ENCODE data around the gene PKDCC.

The PKDCC gene

DNA sequence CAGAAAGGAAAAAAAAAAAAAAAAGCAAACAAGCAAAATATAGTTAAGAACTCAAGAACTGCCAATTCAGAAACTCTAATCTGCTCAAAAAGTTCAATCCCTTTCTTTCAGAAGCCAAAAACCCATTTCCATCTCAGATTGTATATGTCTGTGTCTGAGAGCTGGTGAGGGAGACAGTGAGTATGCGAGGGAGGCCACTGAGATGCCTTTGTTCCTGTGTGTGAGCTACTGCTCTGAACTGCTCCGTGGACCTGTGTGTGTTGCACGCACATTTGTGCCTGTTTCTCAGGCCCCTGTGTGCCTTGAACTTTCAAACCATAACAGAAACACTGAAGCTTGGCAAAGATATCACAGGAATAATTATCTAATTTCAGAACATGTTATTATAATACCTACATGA is 2.5 kb upstream of the PKDCC start:
- DNase-seq (ENCODE audit: low read depth, low spot score): no peak
- Histone ChIP-seq H3K27ac (no peak overlapping the region), H3K9ac (ENCODE audit: insufficient read length) (no peak overlapping the region), H3K36me3 (ENCODE audit: insufficient read depth, low read length) (no peaks in the 10 kb centered on the region), H3K9me3 (ENCODE audit: low read depth, low read length) (no peaks in the 10 kb centered on the region), H3K4me3 (no peak overlapping the region)
- TF ChIP-seq FOXP2 (optimal IDR thresholded peaks at IDR 0.05; ENCODE audit: control extremely low read depth, extremely low read length, insufficient read depth) (no peak), EZH2 (IDR thresholded peaks at IDR 0.05) (no peak), POLR2AphosphoS5 (IDR thresholded peaks at IDR 0.05; ENCODE audit: borderline replicate concordance, low read depth, low read length) (no peak)

DNA sequence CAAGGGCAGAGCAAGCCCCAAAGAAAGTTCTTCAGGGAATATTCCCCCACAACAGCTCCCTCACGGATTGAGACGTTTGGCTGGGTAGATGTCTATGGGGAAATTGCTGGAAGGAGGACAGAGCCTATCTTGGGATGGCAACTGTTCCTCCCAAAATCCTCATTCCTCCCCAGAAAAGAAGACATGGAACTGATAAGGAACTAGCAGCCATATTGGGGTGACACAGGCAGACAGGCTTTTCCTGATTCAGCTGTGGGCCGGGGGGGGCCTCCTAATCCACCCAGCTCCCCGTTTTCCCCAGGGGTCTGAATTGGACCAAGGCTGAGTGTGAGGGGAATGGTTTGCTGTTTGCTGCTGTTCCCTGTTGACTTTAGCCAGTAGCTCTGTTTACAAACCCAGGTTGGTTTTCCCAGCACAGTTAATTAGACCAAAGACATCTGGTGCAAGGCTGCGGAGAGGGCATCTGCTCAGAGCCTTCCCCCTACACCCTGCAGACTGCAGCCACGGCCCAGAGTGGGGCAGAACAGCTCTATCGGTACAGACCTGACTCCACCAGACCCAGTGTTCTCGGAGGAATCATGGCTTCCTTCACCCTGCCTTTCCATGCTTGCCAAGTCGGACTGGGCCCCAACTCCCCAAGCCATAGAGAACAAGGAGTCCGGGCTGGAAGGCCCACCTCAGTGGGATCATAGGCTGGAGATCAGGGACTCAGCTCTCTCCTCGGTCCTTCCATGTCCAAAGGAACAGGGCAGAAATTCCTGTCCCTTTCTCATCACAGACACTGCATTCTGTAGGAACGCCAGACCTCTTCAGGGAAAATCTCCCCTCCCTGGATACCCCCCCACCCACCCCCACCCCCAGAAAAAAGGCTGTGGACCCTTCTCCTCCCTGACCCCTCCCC is 1.7 kb upstream of the PKDCC start:
- H3K36me3 ChIP-seq (ENCODE audit: insufficient read depth, low read length): no peaks in the 10 kb centered on the region
- no peaks in the 10 kb centered on the region for H3K9me3 ChIP-seq (ENCODE audit: low read depth, low read length)
- no peak overlapping the region for H3K4me3 ChIP-seq
- H3K27ac ChIP-seq: no peak overlapping the region
- DNase-seq (ENCODE audit: low read depth, low spot score): no peak
- no peak overlapping the region for H3K9ac ChIP-seq (ENCODE audit: insufficient read length)
- no peak for TF ChIP-seq EZH2 (IDR thresholded peaks at IDR 0.05)
- no peak for TF ChIP-seq FOXP2 (optimal IDR thresholded peaks at IDR 0.05; ENCODE audit: control extremely low read depth, extremely low read length, insufficient read depth)
- TF ChIP-seq POLR2AphosphoS5 (IDR thresholded peaks at IDR 0.05; ENCODE audit: borderline replicate concordance, low read depth, low read length): no peak

DNA sequence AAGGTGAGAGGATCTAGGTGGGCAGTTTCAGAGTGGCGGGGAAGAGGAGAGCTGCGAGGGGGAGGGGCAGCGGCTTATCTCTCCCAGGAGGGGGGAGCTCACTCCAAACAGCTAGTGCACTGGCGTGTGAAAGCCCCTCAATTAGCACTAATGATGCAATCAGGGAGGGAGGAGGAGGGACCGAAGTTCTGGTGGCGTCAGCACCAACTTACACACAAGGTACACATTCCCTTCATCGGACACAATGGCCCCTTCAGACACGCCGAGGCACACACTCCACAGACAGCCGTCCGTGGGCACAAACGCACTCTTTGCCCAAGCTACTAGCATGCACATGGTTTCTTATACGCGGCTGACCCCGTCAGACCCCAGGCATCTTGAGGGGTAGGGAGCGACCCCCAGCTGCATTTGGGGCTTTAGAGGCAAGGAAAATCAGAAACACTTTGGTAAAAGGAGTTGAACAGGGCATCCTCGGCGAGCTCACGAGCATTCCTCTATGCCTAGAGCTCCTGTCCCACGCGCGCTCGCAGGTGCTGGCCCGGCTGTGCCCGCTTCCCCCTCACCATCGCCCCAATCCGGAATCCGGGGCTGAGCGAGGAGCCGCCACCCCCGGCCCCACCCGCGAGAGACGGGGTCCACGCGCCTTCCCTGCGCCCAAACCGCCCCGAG is 868 bp upstream of the PKDCC start:
- Histone ChIP-seq H3K9me3 (ENCODE audit: low read depth, low read length) (no peaks in the 10 kb centered on the region), H3K9ac (ENCODE audit: insufficient read length) (peak overlapping the region; percentile 70)
- TF ChIP-seq EZH2 (IDR thresholded peaks at IDR 0.05): no peak
- TF ChIP-seq FOXP2 (optimal IDR thresholded peaks at IDR 0.05; ENCODE audit: control extremely low read depth, extremely low read length, insufficient read depth): no peak
- no peak for TF ChIP-seq POLR2AphosphoS5 (IDR thresholded peaks at IDR 0.05; ENCODE audit: borderline replicate concordance, low read depth, low read length)

DNA sequence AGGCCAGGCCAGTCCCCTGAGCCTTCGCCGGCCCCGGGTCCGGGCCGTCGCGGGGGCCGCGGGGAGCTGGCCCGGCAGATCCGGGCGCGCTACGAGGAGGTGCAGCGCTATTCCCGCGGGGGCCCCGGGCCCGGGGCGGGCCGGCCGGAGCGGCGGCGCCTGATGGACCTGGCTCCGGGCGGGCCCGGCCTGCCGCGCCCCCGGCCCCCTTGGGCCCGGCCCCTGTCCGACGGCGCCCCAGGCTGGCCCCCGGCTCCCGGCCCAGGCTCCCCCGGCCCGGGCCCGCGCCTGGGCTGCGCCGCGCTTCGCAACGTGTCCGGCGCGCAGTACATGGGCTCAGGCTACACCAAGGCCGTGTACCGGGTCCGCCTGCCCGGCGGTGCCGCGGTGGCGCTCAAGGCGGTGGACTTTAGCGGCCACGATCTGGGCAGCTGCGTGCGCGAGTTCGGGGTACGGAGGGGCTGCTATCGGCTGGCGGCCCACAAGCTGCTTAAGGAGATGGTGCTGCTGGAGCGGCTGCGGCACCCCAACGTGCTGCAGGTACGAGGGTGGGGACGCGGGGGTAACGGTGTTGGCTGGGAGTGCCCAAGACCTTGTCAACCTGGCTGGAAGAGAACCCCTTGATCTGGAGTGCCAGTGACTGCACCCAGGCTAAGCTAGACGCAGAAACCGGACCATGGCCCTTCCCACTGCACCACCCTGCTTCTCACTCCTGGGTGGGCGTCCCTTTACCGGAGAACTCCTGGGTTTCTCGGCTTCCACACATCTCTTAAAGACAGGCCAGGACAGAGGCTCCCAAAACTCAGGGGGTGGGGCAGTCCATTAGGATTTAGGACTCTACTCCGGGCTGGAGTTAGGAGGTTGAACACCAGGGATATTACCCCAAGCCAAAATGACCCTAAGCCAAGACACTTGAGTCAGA is 739 bp downstream of the PKDCC start:
- no peak for DNase-seq (ENCODE audit: low read depth, low spot score)
- H3K36me3 ChIP-seq (ENCODE audit: insufficient read depth, low read length): no peaks in the 10 kb centered on the region
- no peak overlapping the region for H3K27ac ChIP-seq
- no peak for TF ChIP-seq FOXP2 (optimal IDR thresholded peaks at IDR 0.05; ENCODE audit: control extremely low read depth, extremely low read length, insufficient read depth)
- no peak for TF ChIP-seq EZH2 (IDR thresholded peaks at IDR 0.05)
- TF ChIP-seq POLR2AphosphoS5 (IDR thresholded peaks at IDR 0.05; ENCODE audit: borderline replicate concordance, low read depth, low read length): no peak
- H3K4me3 ChIP-seq: peak overlapping the region; percentile 75
- H3K9ac ChIP-seq (ENCODE audit: insufficient read length): peak overlapping the region; percentile 65
- no peaks in the 10 kb centered on the region for H3K9me3 ChIP-seq (ENCODE audit: low read depth, low read length)

More for the DNA sequence above, 868 bp upstream of the PKDCC start:
- Histone ChIP-seq H3K36me3 (ENCODE audit: insufficient read depth, low read length) (no peaks in the 10 kb centered on the region), H3K27ac (no peak overlapping the region), H3K4me3 (peak overlapping the region; percentile 79)
- no peak for DNase-seq (ENCODE audit: low read depth, low spot score)

DNA sequence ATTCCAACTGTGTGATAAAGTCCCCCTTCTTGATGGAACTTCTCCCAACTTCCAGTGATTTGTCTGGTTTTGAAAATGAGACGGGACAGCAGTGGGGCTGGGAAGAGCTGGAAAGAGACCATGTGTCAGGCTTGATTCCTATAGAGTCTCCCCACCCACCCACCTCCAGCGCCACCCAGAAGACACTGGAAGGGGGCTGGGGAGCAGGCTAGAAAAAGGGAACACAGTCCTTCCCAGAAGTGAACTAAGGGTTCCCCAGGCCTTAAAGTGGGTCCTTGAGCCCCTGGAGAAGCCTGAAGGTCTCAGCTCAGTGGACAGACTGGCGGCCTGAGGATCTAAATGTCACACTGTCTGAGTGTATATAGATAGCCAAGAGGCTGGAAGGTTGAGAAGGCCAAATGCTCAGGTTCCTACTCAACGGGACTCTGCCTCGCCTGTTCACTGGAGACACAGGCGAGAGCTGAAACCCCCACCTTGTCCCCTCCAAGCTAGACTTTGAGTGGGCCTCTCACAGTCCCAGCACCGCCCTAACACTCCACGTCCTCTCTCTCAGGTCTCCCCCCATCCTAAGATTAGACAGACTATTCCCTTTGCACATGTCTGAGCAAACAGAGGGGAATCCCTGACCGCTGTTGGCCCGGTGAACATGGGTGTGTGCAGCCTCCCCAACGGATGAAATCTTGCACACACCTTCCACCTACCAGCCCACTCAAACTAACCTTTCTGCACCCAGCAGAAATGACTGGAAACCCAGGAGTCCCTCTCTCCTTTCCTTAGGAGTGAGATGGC is 1.6 kb downstream of the PKDCC start:
- Histone ChIP-seq H3K9ac (ENCODE audit: insufficient read length) (no peak overlapping the region), H3K4me3 (peak overlapping the region; percentile 75), H3K36me3 (ENCODE audit: insufficient read depth, low read length) (no peaks in the 10 kb centered on the region), H3K9me3 (ENCODE audit: low read depth, low read length) (no peaks in the 10 kb centered on the region), H3K27ac (no peak overlapping the region)
- DNase-seq (ENCODE audit: low read depth, low spot score): no peak
- TF ChIP-seq EZH2 (IDR thresholded peaks at IDR 0.05) (no peak), POLR2AphosphoS5 (IDR thresholded peaks at IDR 0.05; ENCODE audit: borderline replicate concordance, low read depth, low read length) (no peak), FOXP2 (optimal IDR thresholded peaks at IDR 0.05; ENCODE audit: control extremely low read depth, extremely low read length, insufficient read depth) (no peak)

DNA sequence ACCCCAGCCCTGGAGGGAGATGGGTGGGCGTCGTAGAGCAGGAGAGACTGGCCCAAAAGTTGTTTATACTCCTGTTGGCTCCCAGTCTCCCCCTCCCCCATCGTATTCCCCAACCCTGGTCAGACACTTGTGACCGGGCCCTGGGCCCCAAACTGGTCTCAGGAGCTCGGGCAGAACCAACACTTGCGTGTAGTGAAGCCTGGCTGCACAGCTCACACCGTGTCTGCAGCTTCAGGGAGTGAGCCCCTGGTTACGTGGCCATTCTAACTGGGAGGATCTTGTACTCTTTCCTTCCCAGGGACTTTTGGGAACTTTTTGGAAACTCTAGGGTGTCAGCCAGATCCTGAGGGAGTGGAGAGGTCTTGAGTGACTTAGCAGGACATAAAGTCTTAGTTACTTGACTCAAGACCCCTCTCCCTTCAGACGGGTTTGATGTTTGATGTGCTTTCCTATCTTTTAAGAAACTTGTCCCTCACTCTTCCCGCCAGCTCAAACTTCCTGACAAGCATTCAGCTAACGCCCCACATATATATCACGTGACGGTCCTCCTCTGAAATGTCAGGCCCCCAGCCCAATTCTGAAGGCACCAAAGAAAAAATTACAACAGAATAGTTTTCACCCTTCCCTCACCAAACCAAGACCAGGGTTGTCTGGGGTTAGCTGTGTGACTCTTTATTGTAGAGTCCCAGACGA is 2.3 kb downstream of the PKDCC start:
- TF ChIP-seq POLR2AphosphoS5 (IDR thresholded peaks at IDR 0.05; ENCODE audit: borderline replicate concordance, low read depth, low read length) (no peak), EZH2 (IDR thresholded peaks at IDR 0.05) (no peak)
- no peak for DNase-seq (ENCODE audit: low read depth, low spot score)
- no peak overlapping the region for H3K27ac ChIP-seq
- H3K9ac ChIP-seq (ENCODE audit: insufficient read length): no peak overlapping the region
- no peaks in the 10 kb centered on the region for H3K9me3 ChIP-seq (ENCODE audit: low read depth, low read length)
- no peaks in the 10 kb centered on the region; the same call in 1 of the 2 replicates for H3K36me3 ChIP-seq (ENCODE audit: insufficient read depth, low read length)
- peak overlapping the region; percentile 75; the same call in 1 of the 2 replicates for H3K4me3 ChIP-seq
